ENCODE results near the gene PCK2.
A peak's percentile ranks its signal among the peaks of the same experiment; 100 is the strongest.

The PCK2 gene

DNA sequence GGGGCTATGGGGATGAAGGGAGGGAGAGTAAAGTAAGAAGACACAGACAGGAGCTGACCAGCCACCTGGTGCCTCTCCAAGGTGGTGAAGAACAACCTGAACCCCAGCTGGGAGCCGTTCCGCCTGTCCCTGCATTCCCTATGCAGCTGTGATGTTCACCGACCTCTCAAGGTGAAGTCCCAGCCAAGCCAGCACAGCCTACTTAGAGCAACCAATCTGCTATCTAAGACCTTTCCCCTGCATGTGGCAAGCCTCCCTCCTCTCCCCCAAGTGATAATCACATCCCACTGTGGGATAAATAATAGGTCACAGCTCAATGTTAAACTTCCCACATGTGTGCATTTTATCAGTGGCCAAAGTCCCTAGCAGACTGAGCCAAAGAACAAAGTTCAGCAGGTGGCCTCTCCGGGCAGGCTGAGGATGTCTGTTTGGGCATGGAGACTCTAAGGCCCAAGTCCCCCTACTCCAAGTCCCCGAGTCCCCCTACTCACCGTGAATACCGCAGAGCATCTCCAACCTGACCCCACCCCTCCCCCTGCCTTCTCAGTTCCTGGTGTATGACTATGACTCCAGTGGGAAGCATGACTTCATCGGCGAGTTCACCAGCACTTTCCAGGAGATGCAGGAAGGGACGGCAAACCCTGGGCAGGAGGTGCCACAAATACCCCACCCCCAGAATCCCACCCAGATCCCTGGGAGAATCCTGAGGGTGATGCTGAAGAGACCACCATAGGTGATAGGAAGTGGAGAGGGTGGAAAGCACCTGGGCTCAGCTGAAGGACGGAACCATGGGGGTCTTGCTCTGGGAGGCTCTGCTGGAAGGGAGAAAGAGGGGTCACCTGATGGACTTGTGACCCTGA lies 19.3 kb upstream of the PCK2 start:
- TF ChIP-seq, protein P1, sequence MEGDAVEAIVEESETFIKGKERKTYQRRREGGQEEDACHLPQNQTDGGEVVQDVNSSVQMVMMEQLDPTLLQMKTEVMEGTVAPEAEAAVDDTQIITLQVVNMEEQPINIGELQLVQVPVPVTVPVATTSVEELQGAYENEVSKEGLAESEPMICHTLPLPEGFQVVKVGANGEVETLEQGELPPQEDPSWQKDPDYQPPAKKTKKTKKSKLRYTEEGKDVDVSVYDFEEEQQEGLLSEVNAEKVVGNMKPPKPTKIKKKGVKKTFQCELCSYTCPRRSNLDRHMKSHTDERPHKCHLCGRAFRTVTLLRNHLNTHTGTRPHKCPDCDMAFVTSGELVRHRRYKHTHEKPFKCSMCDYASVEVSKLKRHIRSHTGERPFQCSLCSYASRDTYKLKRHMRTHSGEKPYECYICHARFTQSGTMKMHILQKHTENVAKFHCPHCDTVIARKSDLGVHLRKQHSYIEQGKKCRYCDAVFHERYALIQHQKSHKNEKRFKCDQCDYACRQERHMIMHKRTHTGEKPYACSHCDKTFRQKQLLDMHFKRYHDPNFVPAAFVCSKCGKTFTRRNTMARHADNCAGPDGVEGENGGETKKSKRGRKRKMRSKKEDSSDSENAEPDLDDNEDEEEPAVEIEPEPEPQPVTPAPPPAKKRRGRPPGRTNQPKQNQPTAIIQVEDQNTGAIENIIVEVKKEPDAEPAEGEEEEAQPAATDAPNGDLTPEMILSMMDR (IDR thresholded peaks at IDR 0.05; ENCODE audit: control extremely low read depth, extremely low read depth, low read depth, missing control alignments): no peak
- POLR2A ChIA-PET: no interaction called here
- CTCF ChIA-PET: interaction anchor here (0.8 to 7.9 kb wide), 7 partner anchors 10 to 86 kb away, joined by 5 to 71 read pairs (median 7); partner anchors contain the start of genes IRF9 and PCK2
- DNase-seq (ENCODE audit: extremely low spot score): no peak

DNA sequence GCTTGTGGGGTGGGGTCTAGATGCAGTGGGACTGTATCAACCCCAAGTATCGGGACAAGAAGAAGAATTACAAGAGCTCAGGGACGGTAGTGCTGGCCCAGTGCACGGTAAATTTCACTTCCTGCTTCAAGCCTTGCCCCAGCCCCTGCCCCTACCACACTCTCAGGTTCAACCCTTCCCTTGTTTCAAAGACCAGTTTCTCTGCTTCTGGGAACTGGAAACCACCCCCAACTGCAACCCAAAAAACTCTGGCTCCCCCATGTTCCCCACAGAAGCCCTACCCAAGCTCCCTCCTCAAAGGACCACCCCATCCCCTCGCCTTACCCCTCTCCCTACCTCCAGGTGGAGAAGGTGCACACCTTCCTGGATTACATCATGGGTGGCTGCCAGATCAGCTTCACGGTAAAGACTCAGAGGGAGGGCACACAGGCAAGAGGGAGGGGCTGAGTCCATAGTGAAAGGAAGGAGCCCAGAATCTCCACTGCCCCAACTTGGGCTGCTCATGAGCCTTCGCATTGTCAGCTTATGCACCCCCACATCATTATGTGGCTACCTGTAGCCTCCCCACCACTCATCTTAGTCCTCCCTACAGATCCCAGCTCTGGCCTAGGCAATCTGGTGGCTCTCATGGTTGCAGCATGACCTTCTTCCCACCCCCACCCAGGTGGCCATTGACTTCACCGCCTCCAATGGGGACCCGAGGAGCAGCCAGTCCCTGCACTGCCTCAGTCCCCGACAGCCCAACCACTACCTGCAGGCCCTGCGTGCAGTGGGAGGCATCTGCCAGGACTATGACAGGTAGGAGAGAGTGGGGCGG lies 18.4 kb upstream of the PCK2 start:
- ChIA-PET POLR2A (no interaction called here), CTCF (interaction anchor here (0.9 to 7.9 kb wide), 6 partner anchors 9 to 85 kb away, joined by 3 to 71 read pairs (median 8); partner anchors contain the start of genes IRF9 and PCK2)
- TF ChIP-seq, protein P1 (IDR thresholded peaks at IDR 0.05; ENCODE audit: control extremely low read depth, extremely low read depth, low read depth, missing control alignments): no peak
- DNase-seq (ENCODE audit: extremely low spot score): peak; percentile 61

DNA sequence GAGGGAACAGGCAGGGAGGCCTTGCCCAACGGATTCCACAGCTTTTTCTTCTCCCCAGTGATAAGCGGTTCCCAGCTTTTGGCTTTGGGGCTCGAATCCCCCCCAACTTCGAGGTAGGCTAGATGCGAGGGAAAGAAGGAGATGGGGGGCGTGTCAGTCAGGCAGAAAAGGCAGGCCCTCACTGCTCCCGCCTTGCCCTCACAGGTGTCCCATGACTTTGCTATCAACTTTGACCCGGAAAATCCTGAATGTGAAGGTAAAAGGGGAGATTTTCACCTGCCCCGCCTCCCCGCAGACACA lies 17.9 kb upstream of the PCK2 start:
- TF ChIP-seq, protein P1 (IDR thresholded peaks at IDR 0.05; ENCODE audit: control extremely low read depth, extremely low read depth, low read depth, missing control alignments): no peak
- DNase-seq (ENCODE audit: extremely low spot score): no peak
- POLR2A ChIA-PET: no interaction called here
- CTCF ChIA-PET: interaction anchor here (0.9 to 7.9 kb wide), 5 partner anchors 10 to 32 kb away, joined by 3 to 71 read pairs (median 7); partner anchors contain the start of gene PCK2

DNA sequence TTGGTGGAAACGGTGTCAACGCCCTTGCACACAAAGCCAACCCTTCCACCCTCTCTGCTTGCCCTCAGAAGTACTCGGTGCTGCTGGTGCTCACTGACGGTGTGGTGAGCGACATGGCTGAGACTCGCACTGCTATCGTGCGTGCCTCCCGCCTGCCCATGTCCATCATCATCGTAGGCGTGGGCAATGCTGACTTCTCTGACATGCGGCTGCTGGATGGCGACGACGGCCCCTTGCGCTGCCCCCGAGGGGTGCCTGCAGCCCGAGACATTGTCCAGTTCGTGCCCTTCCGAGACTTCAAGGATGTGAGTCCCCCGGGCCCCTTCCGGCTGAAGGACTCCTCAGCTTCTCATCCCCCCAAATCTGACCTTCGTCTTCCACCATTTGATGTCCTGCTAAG lies 17.0 kb upstream of the PCK2 start:
- DNase-seq (ENCODE audit: extremely low spot score): no peak
- POLR2A ChIA-PET: no interaction called here
- CTCF ChIA-PET: interaction anchor here (1.6 to 7.9 kb wide), 4 partner anchors 9 to 31 kb away, joined by 4 to 71 read pairs (median 8); partner anchors contain the start of gene PCK2
- TF ChIP-seq, protein P1 (IDR thresholded peaks at IDR 0.05; ENCODE audit: control extremely low read depth, extremely low read depth, low read depth, missing control alignments): no peak

DNA sequence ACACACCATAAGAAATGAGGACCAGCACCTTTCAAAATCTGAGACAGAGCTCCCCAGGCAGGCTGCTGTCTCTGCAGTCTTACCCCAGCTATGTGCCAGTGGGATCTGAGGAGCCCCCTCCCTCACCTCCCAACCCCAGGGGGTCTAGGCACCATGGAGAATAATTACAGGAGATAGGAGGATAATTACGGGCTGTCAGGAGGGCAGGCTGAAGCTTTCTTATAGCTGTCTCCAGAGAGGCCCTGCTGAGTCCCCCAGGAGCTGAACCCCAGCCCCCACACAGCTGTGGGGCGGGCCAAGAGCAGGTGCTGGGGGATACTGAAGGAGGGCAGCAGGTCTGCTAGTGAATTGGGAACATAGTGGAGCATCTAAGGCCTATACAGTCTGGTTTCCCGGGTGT lies 16.0 kb upstream of the PCK2 start:
- no peak for DNase-seq (ENCODE audit: extremely low spot score)
- POLR2A ChIA-PET: no interaction called here
- CTCF ChIA-PET: interaction anchor here (1.5 to 5.3 kb wide), 2 partner anchors 8 to 14 kb away, joined by 4 to 90 read pairs; partner anchors contain the start of gene PCK2
- TF ChIP-seq, protein P1 (IDR thresholded peaks at IDR 0.05; ENCODE audit: control extremely low read depth, extremely low read depth, low read depth, missing control alignments): no peak

DNA sequence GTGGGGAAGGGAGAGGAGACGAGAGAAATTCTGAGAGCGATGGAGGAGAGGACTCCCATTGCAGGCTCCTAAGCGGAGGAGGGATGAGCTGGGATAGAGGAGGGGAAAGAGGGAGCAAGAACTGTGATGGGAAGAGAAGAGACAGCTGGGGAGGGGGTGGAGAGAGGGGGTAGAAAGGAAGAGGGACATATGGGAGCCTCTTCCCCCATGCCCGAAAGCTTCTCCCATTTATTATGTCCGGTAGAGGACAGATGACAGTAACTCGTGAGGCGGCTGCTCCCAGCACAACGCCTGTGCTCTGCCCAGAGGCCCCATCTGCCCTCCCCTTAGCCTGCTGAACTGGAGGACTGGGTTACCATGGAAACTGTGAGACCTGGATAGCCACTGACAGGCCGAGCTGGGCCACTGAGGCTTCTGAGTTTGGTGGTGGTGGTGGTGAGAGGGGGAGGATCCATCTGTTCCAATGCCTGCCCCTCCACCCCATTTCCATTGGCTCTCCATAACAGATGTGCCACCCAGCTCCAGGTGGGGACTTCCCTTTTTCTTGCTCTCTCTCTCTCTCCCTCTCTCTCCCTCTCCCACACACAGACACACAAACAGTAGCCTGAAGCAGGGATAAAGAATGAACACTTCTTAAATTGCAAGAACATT lies 14.5 kb upstream of the PCK2 start:
- POLR2A ChIA-PET: no interaction called here
- DNase-seq (ENCODE audit: extremely low spot score): no peak
- CTCF ChIA-PET: interaction anchor here (0.9 to 8.5 kb wide), 8 partner anchors 10 to 91 kb away, joined by 3 to 100 read pairs (median 4); partner anchors contain the start of genes DCAF11, DHRS4L2, NRL and PCK2
- TF ChIP-seq, protein P1 (IDR thresholded peaks at IDR 0.05; ENCODE audit: control extremely low read depth, extremely low read depth, low read depth, missing control alignments): no peak

Data from GM10248 (cell line).